Measurements from ENCODE around the gene SSTR4.

The SSTR4 gene

GRCh38 chr20:23032056-23032749 is 2.9 kb upstream of the SSTR4 start:
- no peak for FAIRE-seq

GRCh38 chr20:23032750-23033078 is 2.4 kb upstream of the SSTR4 start:
- no peak for TF ChIP-seq CTCF (IDR thresholded peaks at IDR 0.05; ENCODE audit: insufficient read depth, missing control alignments)
- DNase-seq (ENCODE audit: insufficient read length, low spot score), result no peak
- no peak for FAIRE-seq

More at GRCh38 chr20:23032056-23032749, 2.9 kb upstream of the SSTR4 start:
- TF ChIP-seq CTCF (IDR thresholded peaks at IDR 0.05; ENCODE audit: insufficient read depth, missing control alignments), result no peak
- no peak for DNase-seq (ENCODE audit: insufficient read length, low spot score)

GRCh38 chr20:23033918-23034317 is 1.2 kb upstream of the SSTR4 start:
- TF ChIP-seq CTCF (IDR thresholded peaks at IDR 0.05; ENCODE audit: insufficient read depth, missing control alignments), result no peak
- FAIRE-seq (no peak), DNase-seq (ENCODE audit: insufficient read length, low spot score) (no peak)

GRCh38 chr20:23035731-23036130 is 619 bp downstream of the SSTR4 start:
- TF ChIP-seq CTCF (IDR thresholded peaks at IDR 0.05; ENCODE audit: insufficient read depth, missing control alignments), result no peak
- DNase-seq (ENCODE audit: insufficient read length, low spot score) (no peak), FAIRE-seq (no peak)

- no peak for TF ChIP-seq CTCF (IDR thresholded peaks at IDR 0.05; ENCODE audit: insufficient read depth, missing control alignments)
- no peak for DNase-seq (ENCODE audit: insufficient read length, low spot score)
- no peak for FAIRE-seq
These were observed 1.3 kb downstream of the SSTR4 start for GRCh38 chr20:23036371-23036770.

- FAIRE-seq (no peak), DNase-seq (ENCODE audit: insufficient read length, low spot score) (no peak)
- no peak for TF ChIP-seq CTCF (IDR thresholded peaks at IDR 0.05; ENCODE audit: insufficient read depth, missing control alignments)
These were observed 1.9 kb downstream of the SSTR4 start for GRCh38 chr20:23037017-23037481.

GRCh38 chr20:23039136-23039875 is 4.2 kb downstream of the SSTR4 start:
- FAIRE-seq (no peak), DNase-seq (ENCODE audit: insufficient read length, low spot score) (no peak)
- no peak for TF ChIP-seq CTCF (IDR thresholded peaks at IDR 0.05; ENCODE audit: insufficient read depth, missing control alignments)
